ENCODE measurements around the gene PSMF1.

DNA sequence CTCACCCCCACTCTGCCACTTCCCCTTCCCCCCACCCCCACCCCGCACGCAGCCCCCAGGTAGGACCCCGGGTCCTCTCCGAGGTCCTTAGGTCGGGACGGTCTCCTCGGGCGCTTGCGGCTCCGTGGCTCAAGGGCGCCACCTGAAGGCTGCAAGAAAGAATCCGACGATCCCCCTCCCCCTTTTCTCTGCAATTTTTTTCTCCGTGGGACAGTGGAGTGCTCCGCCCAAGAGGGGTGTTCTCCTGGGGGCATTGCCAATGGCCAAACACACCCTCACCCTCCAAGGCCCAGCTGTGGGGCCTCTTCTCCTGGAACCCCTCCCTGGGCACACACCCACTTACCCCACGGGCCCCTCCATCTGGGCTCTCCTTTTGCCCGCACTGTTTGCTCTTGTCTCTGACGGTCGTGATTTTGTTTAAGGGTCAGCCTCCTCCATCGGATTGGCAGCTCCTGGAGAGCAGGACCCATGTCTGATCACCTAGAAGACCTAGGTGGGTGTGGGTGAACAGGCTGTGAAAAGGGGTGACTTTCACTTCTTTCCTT lies 67.5 kb downstream of the PSMF1 start:
- TF ChIP-seq POLR2A (IDR thresholded peaks at IDR 0.05) = no peak
- TF ChIP-seq, protein P1, sequence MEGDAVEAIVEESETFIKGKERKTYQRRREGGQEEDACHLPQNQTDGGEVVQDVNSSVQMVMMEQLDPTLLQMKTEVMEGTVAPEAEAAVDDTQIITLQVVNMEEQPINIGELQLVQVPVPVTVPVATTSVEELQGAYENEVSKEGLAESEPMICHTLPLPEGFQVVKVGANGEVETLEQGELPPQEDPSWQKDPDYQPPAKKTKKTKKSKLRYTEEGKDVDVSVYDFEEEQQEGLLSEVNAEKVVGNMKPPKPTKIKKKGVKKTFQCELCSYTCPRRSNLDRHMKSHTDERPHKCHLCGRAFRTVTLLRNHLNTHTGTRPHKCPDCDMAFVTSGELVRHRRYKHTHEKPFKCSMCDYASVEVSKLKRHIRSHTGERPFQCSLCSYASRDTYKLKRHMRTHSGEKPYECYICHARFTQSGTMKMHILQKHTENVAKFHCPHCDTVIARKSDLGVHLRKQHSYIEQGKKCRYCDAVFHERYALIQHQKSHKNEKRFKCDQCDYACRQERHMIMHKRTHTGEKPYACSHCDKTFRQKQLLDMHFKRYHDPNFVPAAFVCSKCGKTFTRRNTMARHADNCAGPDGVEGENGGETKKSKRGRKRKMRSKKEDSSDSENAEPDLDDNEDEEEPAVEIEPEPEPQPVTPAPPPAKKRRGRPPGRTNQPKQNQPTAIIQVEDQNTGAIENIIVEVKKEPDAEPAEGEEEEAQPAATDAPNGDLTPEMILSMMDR (IDR thresholded peaks at IDR 0.05) = no peak

Measured in ovary (tissue), 3 donors.